HepG2 (cell line): ENCODE measurements around the gene TSEN54. TPM values are rescaled to one million over a fixed set of nuclear protein-coding genes. Genes with fewer than 3 reads are reported as not detected.

Experiments
- AGO1 ChIP-seq: fragments of 200-400 bp; formaldehyde crosslinking; IDR thresholded peaks from 2 replicates; pipeline ENCODE4 v1.6.1; 2017; ENCODE audit warnings: mild to moderate bottlenecking, low read depth, low read length, moderate library complexity; ENCODE audit not compliant: poor library complexity, severe bottlenecking
- ELF3 ChIP-seq: IDR thresholded peaks from 2 replicates; pipeline ENCODE4 v1.6.1; 2016; ENCODE audit warnings: missing genetic modification reagents, missing compliant biosample characterization
- ETV6 ChIP-seq: sonication (generic); formaldehyde crosslinking; conservative IDR thresholded peaks from 2 replicates; pipeline ENCODE4 v1.4.0; 2020; ENCODE audit warnings: missing genetic modification reagents
- FOXJ3 ChIP-seq: sonication (generic); formaldehyde crosslinking; IDR thresholded peaks from 2 replicates; pipeline ENCODE4 v1.4.0; 2020; ENCODE audit warnings: missing genetic modification reagents, mild to moderate bottlenecking, borderline replicate concordance
- GABPA ChIP-seq, 2 experiments: IDR thresholded peaks; 2 replicates each; pipeline ENCODE4 v1.6.1; 2011 to 2016; ENCODE audit warnings: low read depth in 2 of 2, low read length in 1 of 2, missing biosample characterization in 1 of 2, missing genetic modification characterization in 1 of 2
- HDAC1 ChIP-seq: sonication (generic); formaldehyde crosslinking; IDR thresholded peaks from 2 replicates; pipeline ENCODE4 v1.5.1; 2020; ENCODE audit warnings: mild to moderate bottlenecking, missing genetic modification reagents
- HMG20A ChIP-seq: IDR thresholded peaks from 2 replicates; pipeline ENCODE4 v1.6.1; 2016; ENCODE audit warnings: borderline replicate concordance
- KAT2B ChIP-seq: fragments of 150-350 bp; IDR thresholded peaks from 2 replicates; pipeline ENCODE4 v1.6.1; 2014; ENCODE audit warnings: low read depth, low read length, borderline replicate concordance
- MIER2 ChIP-seq: IDR thresholded peaks from 2 replicates; pipeline ENCODE4 v1.6.1; 2016; ENCODE audit warnings: missing biosample characterization, missing genetic modification reagents
- NCOA1 ChIP-seq: sonication (generic); formaldehyde crosslinking; IDR thresholded peaks from 2 replicates; pipeline ENCODE4 v1.9.0; 2021; ENCODE audit warnings: missing genetic modification reagents
- NFE2L2 ChIP-seq: fragments of 150-350 bp; IDR thresholded peaks from 2 replicates; pipeline ENCODE4 v1.6.1; 2014; ENCODE audit warnings: low read length
- PAWR ChIP-seq: sonication (generic); formaldehyde crosslinking; IDR thresholded peaks from 2 replicates; pipeline ENCODE4 v1.4.0; 2020; ENCODE audit warnings: missing genetic modification reagents, mild to moderate bottlenecking, borderline replicate concordance
- POGZ ChIP-seq: sonication (generic); formaldehyde crosslinking; IDR thresholded peaks from 2 replicates; pipeline ENCODE4 v1.4.0; 2020; ENCODE audit warnings: mild to moderate bottlenecking, missing genetic modification reagents
- SALL2 ChIP-seq: sonication (generic); formaldehyde crosslinking; IDR thresholded peaks from 2 replicates; pipeline ENCODE4 v1.8.1; 2023; ENCODE audit warnings: mild to moderate bottlenecking, missing genetic modification reagents, inconsistent platforms
- SMYD3 ChIP-seq: sonication (generic); formaldehyde crosslinking; IDR thresholded peaks from 2 replicates; pipeline ENCODE4 v1.8.1; 2023; ENCODE audit warnings: mild to moderate bottlenecking, missing genetic modification reagents
- SP5 ChIP-seq: IDR thresholded peaks from 2 replicates; pipeline ENCODE4 v1.6.1; 2016; ENCODE audit warnings: low read depth, borderline replicate concordance
- ZNF607 ChIP-seq: sonication (generic); formaldehyde crosslinking; IDR thresholded peaks from 2 replicates; pipeline ENCODE4 v1.5.1; 2020; ENCODE audit warnings: missing genetic modification reagents, mild to moderate bottlenecking, borderline replicate concordance
- ZNF792 ChIP-seq: IDR thresholded peaks from 2 replicates; pipeline ENCODE4 v1.6.1; 2016
- polyA plus RNA-seq, 8 experiments: library from polyadenylated mRNA; depleted of rRNA in 3 of 8; stranded (reverse) in 7 of 8; unstranded in 1 of 8; fragments of >200 nt; fragmentation: Illumina TruSeq in 4 of 8; extraction: Trizol in 4 of 8; gene quantifications; 2 replicates each; pipeline versions ENCODE4 v1.2.1 to v1.2.3, GENCODE V29; 2011 to 2016; ENCODE audit warnings: low read depth in 4 of 8, missing spikeins in 1 of 8, mixed read lengths in 1 of 8; ENCODE audit not compliant: insufficient read depth in 1 of 8
- total RNA-seq, 5 experiments: library from RNA; depleted of rRNA; stranded (reverse); fragments of >200 nt; fragmentation: Illumina TruSeq; extraction: Trizol; gene quantifications; 2 replicates each; pipeline ENCODE4 v1.2.3, GENCODE V29; 2016; ENCODE audit warnings: low read depth in 1 of 5
- TF ChIP-seq, protein P1 (sequence below): sonication (generic); formaldehyde crosslinking; conservative IDR thresholded peaks from 2 replicates; pipeline ENCODE4 v1.8.0; 2022; ENCODE audit warnings: mild to moderate bottlenecking, moderate library complexity, missing genetic modification reagents
- TF ChIP-seq, protein P2 (sequence below): IDR thresholded peaks from 2 replicates; pipeline ENCODE4 v1.6.1; 2018; ENCODE audit warnings: missing genetic modification reagents, mild to moderate bottlenecking, missing compliant biosample characterization
- TF ChIP-seq, protein P3 (sequence below): sonication (generic); formaldehyde crosslinking; IDR thresholded peaks from 2 replicates; pipeline ENCODE4 v1.5.1; 2020; ENCODE audit warnings: mild to moderate bottlenecking, missing genetic modification reagents
- TF ChIP-seq, protein P4 (sequence below): sonication (generic); formaldehyde crosslinking; IDR thresholded peaks from 2 replicates; pipeline ENCODE4 v1.5.1; 2020; ENCODE audit warnings: mild to moderate bottlenecking, missing genetic modification reagents, borderline replicate concordance

The TSEN54 gene
- total and polyA plus RNA-seq, 2 of the 13 experiments (the other 11 are each of a cell fraction or from before 2014, with no cell fraction given): 62.9 to 63.3 TPM

DNA sequence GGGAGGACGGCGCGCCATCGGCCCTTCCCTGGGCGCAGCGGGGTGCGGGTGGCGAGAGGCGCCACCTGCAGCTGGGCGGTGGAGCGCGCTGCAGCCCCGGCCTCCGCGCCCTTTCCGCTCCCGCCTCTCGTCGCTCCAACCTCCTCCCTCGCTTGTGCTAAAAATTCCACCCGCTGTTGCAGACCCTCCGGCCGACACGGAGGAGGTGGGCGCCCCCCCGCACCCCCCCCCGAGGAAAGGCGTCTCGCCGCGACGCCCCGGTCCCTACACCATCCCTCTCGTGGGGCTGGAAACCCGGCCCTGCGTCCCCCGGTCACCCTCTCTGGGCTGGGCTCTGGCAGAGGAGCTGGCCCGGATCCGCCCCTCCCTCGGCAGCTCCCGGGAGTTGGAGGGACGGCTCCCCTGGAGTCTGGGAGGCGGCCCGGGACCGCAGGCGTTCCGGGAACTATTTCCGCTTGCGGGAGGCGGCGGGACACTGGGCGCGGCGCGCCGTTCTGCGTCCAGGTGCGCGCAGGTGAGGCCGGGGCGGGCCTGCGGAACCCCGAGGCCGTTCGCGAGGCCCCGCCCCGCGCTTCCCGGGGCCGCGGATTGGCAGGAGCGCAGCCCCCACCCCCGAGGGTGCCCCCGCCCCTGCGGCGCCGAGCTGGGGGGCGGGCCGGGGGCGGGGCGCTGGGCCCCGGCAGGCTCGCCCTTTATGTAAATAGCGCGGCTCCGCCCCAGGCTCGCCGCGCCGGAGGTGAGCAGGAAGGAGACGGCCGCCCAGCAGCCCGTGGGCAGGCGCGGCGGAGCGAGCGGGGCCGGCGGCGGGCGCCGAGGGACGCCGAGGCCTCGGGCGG, 8.9 kb downstream of the TSEN54 start, which contains the start of gene LLGL2 (continued):
- TF ChIP-seq ZNF607 (CRISPR knock-in tag) (peak; percentile 73; the same call in 1 of the 2 replicates), HMG20A (CRISPR knock-in tag) (peak; percentile 19; the same call in 1 of the 2 replicates), NCOA1 (CRISPR knock-in tag) (no peak), AGO1 (peak; percentile 98), ZNF792 (CRISPR knock-in tag) (peak; percentile 83), NFE2L2 (no peak), MIER2 (CRISPR knock-in tag) (peak; percentile 13; the same call in 1 of the 2 replicates), ETV6 (CRISPR knock-in tag) (peak; percentile 87), KAT2B (no peak), GABPA (IDR thresholded peaks at IDR 0.05; ENCODE audit: low read depth, low read length) (peak; percentile 12; the same call in 1 of the 2 replicates), GABPA (CRISPR knock-in tag; IDR thresholded peaks at IDR 0.05; ENCODE audit: low read depth) (no peak), SALL2 (CRISPR knock-in tag) (peak; percentile 67), HDAC1 (CRISPR knock-in tag) (peak; percentile 76), POGZ (CRISPR knock-in tag) (peak; percentile 55), PAWR (CRISPR knock-in tag) (0 out of 2 replicates have a peak, but pooled peaks have one; percentile 79), FOXJ3 (CRISPR knock-in tag) (peak; percentile 30; the same call in 1 of the 2 replicates), ELF3 (CRISPR knock-in tag) (peak; percentile 63), SP5 (CRISPR knock-in tag) (no peak; the same call in none of the 2 replicates), SMYD3 (no peak)
- TF ChIP-seq, protein P1, sequence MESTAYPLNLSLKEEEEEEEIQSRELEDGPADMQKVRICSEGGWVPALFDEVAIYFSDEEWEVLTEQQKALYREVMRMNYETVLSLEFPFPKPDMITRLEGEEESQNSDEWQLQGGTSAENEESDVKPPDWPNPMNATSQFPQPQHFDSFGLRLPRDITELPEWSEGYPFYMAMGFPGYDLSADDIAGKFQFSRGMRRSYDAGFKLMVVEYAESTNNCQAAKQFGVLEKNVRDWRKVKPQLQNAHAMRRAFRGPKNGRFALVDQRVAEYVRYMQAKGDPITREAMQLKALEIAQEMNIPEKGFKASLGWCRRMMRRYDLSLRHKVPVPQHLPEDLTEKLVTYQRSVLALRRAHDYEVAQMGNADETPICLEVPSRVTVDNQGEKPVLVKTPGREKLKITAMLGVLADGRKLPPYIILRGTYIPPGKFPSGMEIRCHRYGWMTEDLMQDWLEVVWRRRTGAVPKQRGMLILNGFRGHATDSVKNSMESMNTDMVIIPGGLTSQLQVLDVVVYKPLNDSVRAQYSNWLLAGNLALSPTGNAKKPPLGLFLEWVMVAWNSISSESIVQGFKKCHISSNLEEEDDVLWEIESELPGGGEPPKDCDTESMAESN (CRISPR knock-in tag): peak; percentile 56
- TF ChIP-seq, protein P2, sequence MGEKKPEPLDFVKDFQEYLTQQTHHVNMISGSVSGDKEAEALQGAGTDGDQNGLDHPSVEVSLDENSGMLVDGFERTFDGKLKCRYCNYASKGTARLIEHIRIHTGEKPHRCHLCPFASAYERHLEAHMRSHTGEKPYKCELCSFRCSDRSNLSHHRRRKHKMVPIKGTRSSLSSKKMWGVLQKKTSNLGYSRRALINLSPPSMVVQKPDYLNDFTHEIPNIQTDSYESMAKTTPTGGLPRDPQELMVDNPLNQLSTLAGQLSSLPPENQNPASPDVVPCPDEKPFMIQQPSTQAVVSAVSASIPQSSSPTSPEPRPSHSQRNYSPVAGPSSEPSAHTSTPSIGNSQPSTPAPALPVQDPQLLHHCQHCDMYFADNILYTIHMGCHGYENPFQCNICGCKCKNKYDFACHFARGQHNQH: peak; percentile 76; the same call in 1 of the 2 replicates
- TF ChIP-seq, protein P3, sequence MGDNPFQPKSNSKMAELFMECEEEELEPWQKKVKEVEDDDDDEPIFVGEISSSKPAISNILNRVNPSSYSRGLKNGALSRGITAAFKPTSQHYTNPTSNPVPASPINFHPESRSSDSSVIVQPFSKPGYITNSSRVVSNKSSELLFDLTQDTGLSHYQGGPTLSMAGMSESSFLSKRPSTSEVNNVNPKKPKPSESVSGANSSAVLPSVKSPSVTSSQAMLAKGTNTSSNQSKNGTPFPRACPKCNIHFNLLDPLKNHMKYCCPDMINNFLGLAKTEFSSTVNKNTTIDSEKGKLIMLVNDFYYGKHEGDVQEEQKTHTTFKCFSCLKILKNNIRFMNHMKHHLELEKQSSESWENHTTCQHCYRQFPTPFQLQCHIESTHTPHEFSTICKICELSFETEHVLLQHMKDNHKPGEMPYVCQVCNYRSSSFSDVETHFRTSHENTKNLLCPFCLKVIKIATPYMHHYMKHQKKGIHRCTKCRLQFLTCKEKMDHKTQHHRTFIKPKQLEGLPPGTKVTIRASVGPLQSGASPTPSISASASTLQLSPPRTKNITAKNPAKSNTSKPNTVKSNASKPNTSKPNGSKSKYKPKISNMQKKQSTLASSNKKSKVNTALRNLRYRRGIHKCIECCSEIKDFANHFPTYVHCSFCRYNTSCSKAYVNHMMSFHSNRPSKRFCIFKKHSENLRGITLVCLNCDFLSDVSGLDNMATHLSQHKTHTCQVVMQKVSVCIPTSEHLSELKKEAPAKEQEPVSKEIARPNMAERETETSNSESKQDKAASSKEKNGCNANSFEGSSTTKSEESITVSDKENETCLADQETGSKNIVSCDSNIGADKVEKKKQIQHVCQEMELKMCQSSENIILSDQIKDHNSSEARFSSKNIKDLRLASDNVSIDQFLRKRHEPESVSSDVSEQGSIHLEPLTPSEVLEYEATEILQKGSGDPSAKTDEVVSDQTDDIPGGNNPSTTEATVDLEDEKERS (CRISPR knock-in tag): 0 out of 2 replicates have a peak, but pooled peaks have one; percentile 49
- TF ChIP-seq, protein P4, sequence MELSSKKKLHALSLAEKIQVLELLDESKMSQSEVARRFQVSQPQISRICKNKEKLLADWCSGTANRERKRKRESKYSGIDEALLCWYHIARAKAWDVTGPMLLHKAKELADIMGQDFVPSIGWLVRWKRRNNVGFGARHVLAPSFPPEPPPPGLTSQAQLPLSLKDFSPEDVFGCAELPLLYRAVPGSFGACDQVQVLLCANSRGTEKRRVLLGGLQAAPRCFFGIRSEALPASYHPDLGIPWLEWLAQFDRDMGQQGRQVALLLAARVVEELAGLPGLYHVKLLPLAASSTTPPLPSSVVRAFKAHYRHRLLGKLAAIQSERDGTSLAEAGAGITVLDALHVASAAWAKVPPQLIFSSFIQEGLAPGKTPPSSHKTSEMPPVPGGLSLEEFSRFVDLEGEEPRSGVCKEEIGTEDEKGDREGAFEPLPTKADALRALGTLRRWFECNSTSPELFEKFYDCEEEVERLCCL: peak; percentile 73; the same call in 1 of the 2 replicates
